ENCODE data around the gene CFDP1.

DNA sequence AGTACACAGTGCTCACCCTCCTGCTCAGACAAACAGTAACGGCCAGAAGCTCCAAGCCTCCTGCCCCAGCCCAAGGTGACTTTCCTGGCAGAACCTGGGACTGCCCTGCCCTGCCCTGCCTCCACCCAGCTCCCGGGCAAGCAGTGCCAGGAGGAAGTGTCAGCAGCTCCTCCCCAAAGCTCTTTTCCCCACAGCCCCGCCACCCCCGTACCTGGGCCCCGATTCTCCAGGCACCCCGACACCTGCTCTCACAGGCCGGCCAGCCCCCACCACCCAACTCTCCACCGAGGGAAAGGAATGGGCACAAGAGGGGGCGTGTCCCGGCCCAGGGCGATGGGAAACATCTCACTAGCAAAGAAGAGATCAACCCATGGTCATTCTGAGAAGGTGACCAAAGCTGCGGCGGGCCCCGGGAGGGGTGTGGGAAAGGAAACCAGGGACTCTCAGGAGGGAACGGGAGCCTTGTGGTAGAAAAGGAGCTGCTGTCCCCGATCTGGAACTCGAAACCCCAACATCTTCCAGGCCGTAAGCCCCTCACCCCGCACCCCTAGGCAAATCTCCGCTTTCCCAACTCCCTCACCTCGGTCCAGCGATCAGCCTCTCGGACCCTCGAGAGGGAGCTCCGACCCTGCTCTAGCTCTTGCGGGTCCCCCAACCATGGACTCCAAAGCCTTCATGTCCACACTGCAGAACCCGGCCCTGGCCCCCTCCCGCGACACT, 183.1 kb downstream of the CFDP1 start:
- TF ChIP-seq, protein P1, sequence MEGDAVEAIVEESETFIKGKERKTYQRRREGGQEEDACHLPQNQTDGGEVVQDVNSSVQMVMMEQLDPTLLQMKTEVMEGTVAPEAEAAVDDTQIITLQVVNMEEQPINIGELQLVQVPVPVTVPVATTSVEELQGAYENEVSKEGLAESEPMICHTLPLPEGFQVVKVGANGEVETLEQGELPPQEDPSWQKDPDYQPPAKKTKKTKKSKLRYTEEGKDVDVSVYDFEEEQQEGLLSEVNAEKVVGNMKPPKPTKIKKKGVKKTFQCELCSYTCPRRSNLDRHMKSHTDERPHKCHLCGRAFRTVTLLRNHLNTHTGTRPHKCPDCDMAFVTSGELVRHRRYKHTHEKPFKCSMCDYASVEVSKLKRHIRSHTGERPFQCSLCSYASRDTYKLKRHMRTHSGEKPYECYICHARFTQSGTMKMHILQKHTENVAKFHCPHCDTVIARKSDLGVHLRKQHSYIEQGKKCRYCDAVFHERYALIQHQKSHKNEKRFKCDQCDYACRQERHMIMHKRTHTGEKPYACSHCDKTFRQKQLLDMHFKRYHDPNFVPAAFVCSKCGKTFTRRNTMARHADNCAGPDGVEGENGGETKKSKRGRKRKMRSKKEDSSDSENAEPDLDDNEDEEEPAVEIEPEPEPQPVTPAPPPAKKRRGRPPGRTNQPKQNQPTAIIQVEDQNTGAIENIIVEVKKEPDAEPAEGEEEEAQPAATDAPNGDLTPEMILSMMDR (IDR thresholded peaks at IDR 0.05 in 8 of 11, conservative IDR thresholded peaks at IDR 0.05 in 3 of 11), result no peak
- no peak for TF ChIP-seq POLR2A (IDR thresholded peaks at IDR 0.05)
- no peak for TF ChIP-seq POLR2AphosphoS5 (IDR thresholded peaks at IDR 0.05)

Measured in spleen (tissue), 7 donors.